K562 (cell line): Measurements from ENCODE around the gene PXDC1. TPM values are rescaled to one million over a fixed set of nuclear protein-coding genes. Genes with fewer than 3 reads are reported as not detected.

Source experiments
- E2F3 ChIP-seq: fragments of 250-450 bp; sonication (Bioruptor Pico); IDR thresholded peaks from 2 replicates; pipeline ENCODE4 v1.4.0; 2020; ENCODE audit warnings: mild to moderate bottlenecking
- HDAC1 ChIP-seq, 2 experiments: fragments of 450-650 bp; IDR thresholded peaks; 2 replicates each; pipeline ENCODE4 v1.6.1; 2016 to 2017; ENCODE audit warnings: inconsistent platforms in 1 of 2, mild to moderate bottlenecking in 1 of 2, moderate library complexity in 1 of 2
- HMGN3 ChIP-seq: IDR thresholded peaks from 2 replicates; pipeline ENCODE4 v1.6.1; 2011; ENCODE audit warnings: borderline replicate concordance, low read depth, mild to moderate bottlenecking, mixed read lengths, low read length; ENCODE audit not compliant: insufficient read length; ENCODE audit errors: extremely low read depth
- KLF10 ChIP-seq: fragments of 250-450 bp; sonication (Bioruptor Pico); IDR thresholded peaks from 2 replicates; pipeline ENCODE4 v1.6.1; 2021; ENCODE audit warnings: matching md5 sums
- LCOR ChIP-seq: sonication (generic); formaldehyde crosslinking; IDR thresholded peaks from 2 replicates; pipeline ENCODE4 v1.8.0; 2022; ENCODE audit warnings: mild to moderate bottlenecking, missing genetic modification reagents
- MECOM ChIP-seq: fragments of 250-450 bp; sonication (Bioruptor Pico); IDR thresholded peaks from 2 replicates; pipeline ENCODE4 v1.8.0; 2022; ENCODE audit warnings: inconsistent platforms
- MEIS2 ChIP-seq: fragments of 450-650 bp; IDR thresholded peaks from 2 replicates; pipeline ENCODE4 v1.6.1; 2014; ENCODE audit warnings: mild to moderate bottlenecking; ENCODE audit not compliant: partially characterized antibody
- NFIC ChIP-seq: fragments of 450-650 bp; IDR thresholded peaks from 2 replicates; pipeline ENCODE4 v1.6.1; 2017; ENCODE audit warnings: mild to moderate bottlenecking, inconsistent platforms
- NR1H2 ChIP-seq: sonication (generic); formaldehyde crosslinking; IDR thresholded peaks from 2 replicates; pipeline ENCODE4 v1.4.0; 2020; ENCODE audit warnings: mild to moderate bottlenecking, missing genetic modification reagents
- POLR2H ChIP-seq: IDR thresholded peaks from 2 replicates; pipeline ENCODE4 v1.6.1; 2016; ENCODE audit warnings: missing genetic modification characterization, low read depth, mild to moderate bottlenecking, control low read depth, missing compliant biosample characterization, moderate library complexity
- RAD21 ChIP-seq, 2 experiments: fragments of 250-450 bp in 1 of 2; fragments of 450-650 bp in 1 of 2; sonication (Bioruptor Pico) in 1 of 2; formaldehyde crosslinking in 1 of 2; IDR thresholded peaks in 1 of 2; conservative IDR thresholded peaks in 1 of 2; 2 replicates each; pipeline versions ENCODE4 v1.4.0 to v1.8.0; 2020 to 2022; ENCODE audit warnings: mild to moderate bottlenecking in 2 of 2, moderate library complexity in 1 of 2
- RBM17 ChIP-seq: fragments of 200-400 bp; formaldehyde crosslinking; IDR thresholded peaks from 2 replicates; pipeline ENCODE4 v1.6.1; 2017; ENCODE audit warnings: low read depth, mild to moderate bottlenecking, low read length, borderline replicate concordance
- RCOR1 ChIP-seq, 2 experiments: IDR thresholded peaks; 2 replicates each; pipeline ENCODE4 v1.6.1; 2012; ENCODE audit warnings: low read depth in 2 of 2, low read length in 2 of 2, borderline replicate concordance in 1 of 2, improper control_type of control experiment in 1 of 2
- TCF7 ChIP-seq: sonication (generic); IDR thresholded peaks from 2 replicates; pipeline ENCODE4 v1.6.1; 2016; ENCODE audit warnings: antibody characterized with exemption, borderline replicate concordance
- THRA ChIP-seq: fragments of 450-650 bp; IDR thresholded peaks from 2 replicates; pipeline ENCODE4 v1.6.1; 2017; ENCODE audit warnings: mild to moderate bottlenecking, moderate library complexity
- XRCC5 ChIP-seq: fragments of 200-400 bp; formaldehyde crosslinking; IDR thresholded peaks from 2 replicates; pipeline ENCODE4 v1.6.1; 2017; ENCODE audit warnings: low read depth, mild to moderate bottlenecking, low read length
- ZEB2 ChIP-seq: fragments of 450-650 bp; IDR thresholded peaks from 2 replicates; pipeline ENCODE4 v1.6.1; 2016
- ZKSCAN8 ChIP-seq: fragments of 200-800 bp; sonication (Bioruptor generic); IDR thresholded peaks from 2 replicates; pipeline ENCODE4 v1.6.1; 2016; ENCODE audit warnings: missing genetic modification characterization, missing compliant biosample characterization
- ZNF384 ChIP-seq: IDR thresholded peaks from 2 replicates; pipeline ENCODE4 v1.6.1; 2012; ENCODE audit warnings: low read depth, low read length, improper control_type of control experiment
- ZNF717 ChIP-seq: fragments of 250-450 bp; sonication (Bioruptor Pico); IDR thresholded peaks from 2 replicates; pipeline ENCODE4 v1.5.0; 2021
- polyA plus RNA-seq, 8 experiments: library from polyadenylated mRNA; depleted of rRNA in 4 of 8; stranded (reverse) in 5 of 8; unstranded in 3 of 8; fragments of >200 nt; fragmentation: Nextera tagmentation in 2 of 8; fragmentation: Illumina TruSeq in 1 of 8; extraction: Ambion mirVana in 2 of 8; extraction: Trizol in 1 of 8; gene quantifications; 2 replicates each; pipeline versions ENCODE4 v1.2.1 to v1.2.3, GENCODE V29; 2011 to 2014; ENCODE audit warnings: inconsistent platforms in 1 of 8, missing spikeins in 1 of 8
- total RNA-seq, 7 experiments: library from RNA; depleted of rRNA in 6 of 7; stranded (reverse); fragments of >200 nt in 6 of 7; fragmentation: Illumina TruSeq in 2 of 7; extraction: Trizol in 2 of 7; gene quantifications; 2 replicates each; pipeline versions ENCODE4 v1.2.1 to v1.2.3, GENCODE V29; 2011 to 2021; ENCODE audit warnings: low replicate concordance in 1 of 7
- TF ChIP-seq, protein P1 (sequence below), 2 experiments: fragments of 450-650 bp in 1 of 2; sonication (generic) in 1 of 2; formaldehyde crosslinking; conservative IDR thresholded peaks; 2 replicates each; pipeline versions ENCODE4 v1.4.0 to v1.8.1; 2020 to 2022; ENCODE audit warnings: mild to moderate bottlenecking in 1 of 2, missing genetic modification reagents in 1 of 2
- TF ChIP-seq, protein P2 (sequence below): fragments of 250-450 bp; sonication (Bioruptor Pico); IDR thresholded peaks from 2 replicates; pipeline ENCODE4 v1.4.0; 2020; ENCODE audit warnings: borderline replicate concordance
- TF ChIP-seq, protein P3 (sequence below): fragments of 250-450 bp; sonication (Bioruptor Pico); IDR thresholded peaks from 2 replicates; pipeline ENCODE4 v1.4.0; 2020; ENCODE audit warnings: mild to moderate bottlenecking, moderate library complexity

The PXDC1 gene
- total and polyA plus RNA-seq, 9 of the 15 experiments (the other 6 are each of a cell fraction or from before 2014, with no cell fraction given), result 0.09 to 0.33 (median 0.16) TPM; not detected in 5

DNA sequence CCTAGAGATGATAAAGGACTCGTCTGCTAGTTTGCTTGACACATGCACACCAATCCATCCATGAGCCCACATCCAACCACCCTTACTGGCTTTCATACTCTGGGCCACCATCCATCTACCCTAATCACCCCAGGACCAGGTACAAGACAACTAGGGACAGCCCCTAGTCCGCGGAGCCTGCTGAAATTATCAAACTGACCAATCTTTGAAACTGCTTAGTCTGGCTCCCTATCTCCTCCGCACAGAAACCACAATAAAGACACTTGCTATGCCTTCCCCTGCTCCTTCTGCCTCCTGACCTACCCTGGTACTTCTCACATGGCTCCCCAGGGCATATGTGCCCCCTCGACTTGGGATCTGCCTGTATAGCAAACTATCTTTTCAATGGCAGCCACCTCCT is 33.1 kb downstream of the PXDC1 start (continued):
- TF ChIP-seq, protein P1, sequence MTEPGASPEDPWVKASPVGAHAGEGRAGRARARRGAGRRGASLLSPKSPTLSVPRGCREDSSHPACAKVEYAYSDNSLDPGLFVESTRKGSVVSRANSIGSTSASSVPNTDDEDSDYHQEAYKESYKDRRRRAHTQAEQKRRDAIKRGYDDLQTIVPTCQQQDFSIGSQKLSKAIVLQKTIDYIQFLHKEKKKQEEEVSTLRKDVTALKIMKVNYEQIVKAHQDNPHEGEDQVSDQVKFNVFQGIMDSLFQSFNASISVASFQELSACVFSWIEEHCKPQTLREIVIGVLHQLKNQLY (CRISPR knock-in tag; conservative IDR thresholded peaks at IDR 0.05), result no peak
- TF ChIP-seq RAD21 (CRISPR knock-in tag; conservative IDR thresholded peaks at IDR 0.05 in 1 of 2, IDR thresholded peaks at IDR 0.05 in 1 of 2), result peak in 1 of 2 experiments; percentile 8; a peak in 2 of 4 replicates
- no peak for TF ChIP-seq NR1H2 (CRISPR knock-in tag)
- peak; percentile 42 for TF ChIP-seq MEIS2
- TF ChIP-seq LCOR (CRISPR knock-in tag), result no peak
- TF ChIP-seq POLR2H (tag), result no peak
- TF ChIP-seq KLF10 (CRISPR knock-in tag), result no peak
- TF ChIP-seq RCOR1 (IDR thresholded peaks at IDR 0.05; ENCODE audit: borderline replicate concordance in 1 of 2, low read depth in 2 of 2, low read length in 2 of 2), result peak in 1 of 2 experiments; percentile 90; a peak in 2 of 4 replicates
- peak; percentile 97 for TF ChIP-seq TCF7
- TF ChIP-seq RBM17, result no peak
- no peak for TF ChIP-seq ZNF384
- peak in 1 of 2 experiments; percentile 47; a peak in 1 of 4 replicates for TF ChIP-seq HDAC1 (IDR thresholded peaks at IDR 0.05)
- peak; percentile 58 for TF ChIP-seq NFIC
- TF ChIP-seq, protein P2, sequence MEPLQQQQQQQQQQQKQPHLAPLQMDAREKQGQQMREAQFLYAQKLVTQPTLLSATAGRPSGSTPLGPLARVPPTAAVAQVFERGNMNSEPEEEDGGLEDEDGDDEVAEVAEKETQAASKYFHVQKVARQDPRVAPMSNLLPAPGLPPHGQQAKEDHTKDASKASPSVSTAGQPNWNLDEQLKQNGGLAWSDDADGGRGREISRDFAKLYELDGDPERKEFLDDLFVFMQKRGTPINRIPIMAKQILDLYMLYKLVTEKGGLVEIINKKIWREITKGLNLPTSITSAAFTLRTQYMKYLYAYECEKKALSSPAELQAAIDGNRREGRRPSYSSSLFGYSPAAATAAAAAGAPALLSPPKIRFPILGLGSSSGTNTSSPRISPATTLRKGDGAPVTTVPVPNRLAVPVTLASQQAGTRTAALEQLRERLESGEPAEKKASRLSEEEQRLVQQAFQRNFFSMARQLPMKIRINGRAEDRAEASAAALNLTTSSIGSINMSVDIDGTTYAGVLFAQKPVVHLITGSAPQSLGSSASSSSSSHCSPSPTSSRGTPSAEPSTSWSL (CRISPR knock-in tag), result no peak
- TF ChIP-seq ZKSCAN8 (CRISPR knock-in tag), result no peak
- TF ChIP-seq XRCC5, result no peak
- no peak for TF ChIP-seq E2F3 (CRISPR knock-in tag)
- no peak for TF ChIP-seq ZNF717 (CRISPR knock-in tag)
- TF ChIP-seq ZEB2, result 0 out of 2 replicates have a peak, but pooled peaks have one; percentile 51
- TF ChIP-seq HMGN3, result no peak
- TF ChIP-seq, protein P3, sequence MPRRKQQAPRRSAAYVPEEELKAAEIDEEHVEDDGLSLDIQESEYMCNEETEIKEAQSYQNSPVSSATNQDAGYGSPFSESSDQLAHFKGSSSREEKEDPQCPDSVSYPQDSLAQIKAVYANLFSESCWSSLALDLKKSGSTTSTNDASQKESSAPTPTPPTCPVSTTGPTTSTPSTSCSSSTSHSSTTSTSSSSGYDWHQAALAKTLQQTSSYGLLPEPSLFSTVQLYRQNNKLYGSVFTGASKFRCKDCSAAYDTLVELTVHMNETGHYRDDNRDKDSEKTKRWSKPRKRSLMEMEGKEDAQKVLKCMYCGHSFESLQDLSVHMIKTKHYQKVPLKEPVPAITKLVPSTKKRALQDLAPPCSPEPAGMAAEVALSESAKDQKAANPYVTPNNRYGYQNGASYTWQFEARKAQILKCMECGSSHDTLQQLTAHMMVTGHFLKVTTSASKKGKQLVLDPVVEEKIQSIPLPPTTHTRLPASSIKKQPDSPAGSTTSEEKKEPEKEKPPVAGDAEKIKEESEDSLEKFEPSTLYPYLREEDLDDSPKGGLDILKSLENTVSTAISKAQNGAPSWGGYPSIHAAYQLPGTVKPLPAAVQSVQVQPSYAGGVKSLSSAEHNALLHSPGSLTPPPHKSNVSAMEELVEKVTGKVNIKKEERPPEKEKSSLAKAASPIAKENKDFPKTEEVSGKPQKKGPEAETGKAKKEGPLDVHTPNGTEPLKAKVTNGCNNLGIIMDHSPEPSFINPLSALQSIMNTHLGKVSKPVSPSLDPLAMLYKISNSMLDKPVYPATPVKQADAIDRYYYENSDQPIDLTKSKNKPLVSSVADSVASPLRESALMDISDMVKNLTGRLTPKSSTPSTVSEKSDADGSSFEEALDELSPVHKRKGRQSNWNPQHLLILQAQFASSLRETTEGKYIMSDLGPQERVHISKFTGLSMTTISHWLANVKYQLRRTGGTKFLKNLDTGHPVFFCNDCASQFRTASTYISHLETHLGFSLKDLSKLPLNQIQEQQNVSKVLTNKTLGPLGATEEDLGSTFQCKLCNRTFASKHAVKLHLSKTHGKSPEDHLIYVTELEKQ (CRISPR knock-in tag), result no peak
- TF ChIP-seq THRA, result no peak
- no peak for TF ChIP-seq MECOM (CRISPR knock-in tag)
